HAP-1 (cell line): ENCODE data around the gene CD19.

ENCODE experiments used
- DNase-seq, 2 experiments: peaks; one replicate each; pipeline ENCODE4 v3.0.0-alpha.2; 2016 to 2020; ENCODE audit warnings: low spot score in 2 of 2
- H3K27me3 ChIP-seq: fragments of 250-450 bp; sonication (Bioruptor Pico); 2 replicates; pipeline ENCODE4 v1.5.1; 2020; ENCODE audit warnings: low read depth, mild to moderate bottlenecking, moderate library complexity
- H3K36me3 ChIP-seq: fragments of 250-450 bp; sonication (Bioruptor Pico); replicated peaks from 2 replicates; pipeline ENCODE4 v1.5.1; 2020; ENCODE audit warnings: mild to moderate bottlenecking
- H3K4me1 ChIP-seq: fragments of 250-450 bp; sonication (Bioruptor Pico); 2 replicates; pipeline ENCODE4 v1.5.1; 2020; ENCODE audit warnings: mild to moderate bottlenecking
- H3K4me3 ChIP-seq: fragments of 250-450 bp; sonication (Bioruptor Pico); 2 replicates; pipeline ENCODE4 v1.5.1; 2020; ENCODE audit warnings: mild to moderate bottlenecking, moderate library complexity
- H3K9me3 ChIP-seq: fragments of 250-450 bp; sonication (Bioruptor Pico); 2 replicates; pipeline ENCODE4 v1.5.1; 2020; ENCODE audit warnings: mild to moderate bottlenecking, moderate library complexity
- in situ Hi-C: fragments of 300-500 bp; cut with MboI; formaldehyde crosslinking; loops from 3 replicates; pipeline ENCODE4 v1.14.3; 2020; ENCODE audit warnings: low sequenced_read_pairs, inconsistent platforms, mixed read lengths

Gene CD19

GRCh38 chr16:28984619-28985135, 52.9 kb downstream of the CD19 start, which contains the start of gene LAT:
Gene LAT, plus strand, starts transcription at chr16:28985052. Its CDS starts 366 bp downstream, at chr16:28985418.
- H3K27me3 ChIP-seq = no peaks in the 10 kb centered on the region
- no peak within 1 kb of the TSS for H3K4me3 ChIP-seq
- in situ Hi-C loops = no loop called here
- H3K36me3 ChIP-seq = peaks cover 7% of the 10 kb centered on the region; the same call in 1 of the 2 replicates
- no peaks in the 10 kb centered on the region for H3K9me3 ChIP-seq
- H3K4me1 ChIP-seq = no peaks in the 10 kb centered on the region
- DNase-seq = no peak

GRCh38 chr16:28985211-28986041, 53.7 kb downstream of the CD19 start:
- Histone ChIP-seq H3K36me3 (peaks cover 7% of the 10 kb centered on the region; the same call in 1 of the 2 replicates), H3K9me3 (no peaks in the 10 kb centered on the region)

GRCh38 chr16:28986046-28986445, 54.3 kb downstream of the CD19 start:
- DNase-seq = no peak
- in situ Hi-C loops = no loop called here
- no peaks in the 10 kb centered on the region for H3K9me3 ChIP-seq
- H3K36me3 ChIP-seq = peaks cover 7% of the 10 kb centered on the region; the same call in 1 of the 2 replicates
- no peaks in the 10 kb centered on the region for H3K27me3 ChIP-seq
- no peaks in the 10 kb centered on the region for H3K4me1 ChIP-seq
- H3K4me3 ChIP-seq = no peak overlapping the region

More at GRCh38 chr16:28985211-28986041, 53.7 kb downstream of the CD19 start:
- Histone ChIP-seq H3K27me3 (no peaks in the 10 kb centered on the region), H3K4me3 (no peak overlapping the region), H3K4me1 (no peaks in the 10 kb centered on the region)
- no peak for DNase-seq
- in situ Hi-C loops = no loop called here

- DNase-seq = no peak
- Histone ChIP-seq H3K27me3 (no peaks in the 10 kb centered on the region), H3K36me3 (peaks cover 3% of the 10 kb centered on the region; the same call in 1 of the 2 replicates), H3K4me3 (no peak overlapping the region), H3K9me3 (no peaks in the 10 kb centered on the region), H3K4me1 (no peaks in the 10 kb centered on the region)
- in situ Hi-C loops = no loop called here
Measured at GRCh38 chr16:28986492-28986891, 54.7 kb downstream of the CD19 start.

- no peak overlapping the region for H3K4me3 ChIP-seq
- H3K36me3 ChIP-seq = no peaks in the 10 kb centered on the region
- in situ Hi-C loops = no loop called here
Measured at GRCh38 chr16:28987170-28987853, 55.5 kb downstream of the CD19 start.

More at GRCh38 chr16:28987170-28987853, 55.5 kb downstream of the CD19 start:
- H3K4me1 ChIP-seq = no peaks in the 10 kb centered on the region
- no peaks in the 10 kb centered on the region for H3K9me3 ChIP-seq
- DNase-seq = no peak
- no peaks in the 10 kb centered on the region for H3K27me3 ChIP-seq
